Upper lobe of right lung (tissue), 1 donor: ENCODE results near the gene SNCAIP. TPM values are rescaled to one million over a fixed set of nuclear protein-coding genes. Genes with fewer than 3 reads are reported as not detected.

Experiments used
- ATAC-seq: fragments of 200-7000 bp; cut with Tn5 transposase; one replicate; pipeline ENCODE4 v1.9.1; 2020; ENCODE audit warnings: mild to moderate bottlenecking, moderate library complexity
- DNase-seq: peaks from one replicate; pipeline ENCODE4 v3.0.0-alpha.2; 2020
- H3K27ac ChIP-seq: fragments of 200-600 bp; one replicate; pipeline ENCODE4 v1.8.0; 2022
- H3K27me3 ChIP-seq: fragments of 200-600 bp; one replicate; pipeline ENCODE4 v1.8.0; 2022; ENCODE audit warnings: mild to moderate bottlenecking
- H3K36me3 ChIP-seq: fragments of 200-600 bp; one replicate; pipeline ENCODE4 v1.8.0; 2022
- H3K4me1 ChIP-seq: fragments of 200-600 bp; one replicate; pipeline ENCODE4 v1.8.0; 2022
- H3K4me3 ChIP-seq: fragments of 200-600 bp; one replicate; pipeline ENCODE4 v1.8.0; 2022; ENCODE audit warnings: mild to moderate bottlenecking
- H3K9me3 ChIP-seq: fragments of 200-600 bp; one replicate; pipeline ENCODE4 v1.8.0; 2022
- CTCF ChIP-seq: fragments of 200-600 bp; IDR thresholded peaks from one replicate; pipeline ENCODE4 v1.8.0; 2022; ENCODE audit warnings: antibody characterized with exemption
- intact Hi-C: fragments of 100-400 bp; cut with DNase I; formaldehyde crosslinking; loops from one replicate; pipeline ENCODE4 v1.11.0; 2022
- total RNA-seq: library from RNA; stranded (reverse); fragmentation: NEBNext Ultra II Directional; extraction: Animal tissue kit (Norgen Biotek cat#: 25700); gene quantifications from one replicate; pipeline ENCODE4 v1.2.1, GENCODE V29; 2021
- donor health status: DM: no; HTN: yes; CAD: no; lungs with severe emphysema.

The SNCAIP gene
- total RNA-seq, 1 donor from 2014 or later = 4.0 TPM

DNA sequence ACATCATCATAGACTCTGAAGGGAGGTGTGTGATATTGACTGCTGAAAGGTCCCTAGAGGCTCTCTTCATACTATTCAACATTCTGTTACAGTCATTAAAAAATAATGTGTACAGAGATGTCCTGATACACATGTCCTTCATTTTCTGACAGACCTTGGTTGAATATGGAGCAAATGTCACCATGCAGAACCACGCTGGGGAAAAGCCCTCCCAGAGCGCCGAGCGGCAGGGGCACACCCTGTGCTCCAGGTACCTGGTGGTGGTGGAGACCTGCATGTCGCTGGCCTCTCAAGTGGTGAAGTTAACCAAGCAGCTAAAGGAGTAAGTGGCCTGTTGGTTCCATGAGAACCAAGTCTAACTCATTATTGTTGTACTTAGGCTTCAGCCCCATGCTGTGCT is 132.4 kb downstream of the SNCAIP start:
- Histone ChIP-seq H3K4me1 (no peaks in the 10 kb centered on the region), H3K27me3 (no peaks in the 10 kb centered on the region), H3K9me3 (no peaks in the 10 kb centered on the region), H3K4me3 (no peak overlapping the region), H3K36me3 (no peaks in the 10 kb centered on the region), H3K27ac (no peak overlapping the region)
- ATAC-seq = no peak
- no peak for DNase-seq
- no peak for TF ChIP-seq CTCF
- intact Hi-C loops = no loop called here

GRCh38 chr5:122445070-122445469 is 133.0 kb downstream of the SNCAIP start:
- intact Hi-C loops = no loop called here
- ATAC-seq (no peak), DNase-seq (no peak)
- no peaks in the 10 kb centered on the region for H3K9me3 ChIP-seq
- no peak overlapping the region for H3K4me3 ChIP-seq
- H3K4me1 ChIP-seq = no peaks in the 10 kb centered on the region
- H3K27ac ChIP-seq = no peak overlapping the region
- H3K27me3 ChIP-seq = no peaks in the 10 kb centered on the region
- no peak for TF ChIP-seq CTCF
- no peaks in the 10 kb centered on the region for H3K36me3 ChIP-seq

- Histone ChIP-seq H3K4me1 (no peaks in the 10 kb centered on the region), H3K27ac (no peak overlapping the region), H3K9me3 (no peaks in the 10 kb centered on the region), H3K4me3 (no peak overlapping the region), H3K27me3 (no peaks in the 10 kb centered on the region), H3K36me3 (no peaks in the 10 kb centered on the region)
- TF ChIP-seq CTCF = no peak
- DNase-seq = no peak
- intact Hi-C loops = no loop called here
- ATAC-seq = no peak
These were observed 135.0 kb downstream of the SNCAIP start for GRCh38 chr5:122447072-122447471.

DNA sequence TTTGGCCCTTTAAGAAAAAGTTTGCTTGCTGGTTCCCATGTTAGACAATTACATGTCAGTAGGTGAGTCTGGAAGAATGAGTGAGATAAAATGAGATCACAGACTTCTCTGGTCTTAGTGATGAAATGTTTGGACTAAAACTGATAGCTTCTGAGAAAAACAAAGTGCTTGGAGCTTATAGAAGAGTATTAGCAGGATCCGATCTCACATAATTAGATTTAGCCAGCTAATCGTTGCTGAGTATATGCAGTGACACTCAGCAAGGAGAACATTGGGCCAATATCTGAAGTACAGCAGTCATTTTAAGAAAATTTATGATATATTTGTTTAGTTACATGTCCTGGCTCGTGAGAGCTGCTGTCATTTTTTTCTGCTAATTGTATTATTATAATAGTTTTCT is 135.8 kb downstream of the SNCAIP start:
- H3K27ac ChIP-seq = no peak overlapping the region
- no peaks in the 10 kb centered on the region for H3K27me3 ChIP-seq
- TF ChIP-seq CTCF = no peak
- no peak overlapping the region for H3K4me3 ChIP-seq
- DNase-seq = no peak
- H3K36me3 ChIP-seq = no peaks in the 10 kb centered on the region
- no peaks in the 10 kb centered on the region for H3K4me1 ChIP-seq
- no peaks in the 10 kb centered on the region for H3K9me3 ChIP-seq
- no peak for ATAC-seq
- intact Hi-C loops = no loop called here

DNA sequence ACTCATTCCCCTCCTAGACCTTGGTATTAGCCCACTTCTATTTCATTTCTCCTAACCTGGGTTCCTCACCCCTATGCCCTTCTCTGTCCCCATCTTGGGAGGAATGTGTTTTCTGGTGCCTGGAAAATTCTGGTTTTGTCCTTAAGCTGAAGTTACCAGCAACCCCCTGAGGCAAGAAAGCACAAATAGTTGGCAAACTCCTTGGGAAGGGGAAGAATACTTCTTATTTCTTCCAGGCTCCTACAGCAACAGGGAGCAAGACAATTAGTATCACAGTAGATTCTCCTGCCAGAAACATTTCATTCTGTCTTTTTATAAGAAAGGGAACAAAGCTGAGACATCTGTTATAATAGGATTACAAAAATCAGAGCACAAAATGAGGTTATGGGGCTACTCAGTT is 142.5 kb downstream of the SNCAIP start:
- Histone ChIP-seq H3K4me1 (no peaks in the 10 kb centered on the region), H3K27me3 (no peaks in the 10 kb centered on the region), H3K9me3 (no peaks in the 10 kb centered on the region), H3K4me3 (no peak overlapping the region), H3K36me3 (no peaks in the 10 kb centered on the region), H3K27ac (no peak overlapping the region)
- intact Hi-C loops = no loop called here
- TF ChIP-seq CTCF = no peak
- DNase-seq (no peak), ATAC-seq (no peak)

GRCh38 chr5:122455939-122456338 is 143.9 kb downstream of the SNCAIP start:
- no peaks in the 10 kb centered on the region for H3K9me3 ChIP-seq
- no peaks in the 10 kb centered on the region for H3K4me1 ChIP-seq
- no peaks in the 10 kb centered on the region for H3K27me3 ChIP-seq
- no peak overlapping the region for H3K27ac ChIP-seq
- intact Hi-C loops = no loop called here
- no peaks in the 10 kb centered on the region for H3K36me3 ChIP-seq
- ATAC-seq (no peak), DNase-seq (no peak)
- no peak overlapping the region for H3K4me3 ChIP-seq
- no peak for TF ChIP-seq CTCF
